Measurements from ENCODE around the gene OR8S1. TPM values are rescaled to one million over a fixed set of nuclear protein-coding genes. Genes with fewer than 3 reads are reported as not detected.
A peak's percentile ranks its signal among the peaks of the same experiment; 100 is the strongest.

Gene OR8S1
- total and polyA plus RNA-seq, 2 donors (not counting 1 experiment from before 2014, with no cell fraction given) = not detected

DNA sequence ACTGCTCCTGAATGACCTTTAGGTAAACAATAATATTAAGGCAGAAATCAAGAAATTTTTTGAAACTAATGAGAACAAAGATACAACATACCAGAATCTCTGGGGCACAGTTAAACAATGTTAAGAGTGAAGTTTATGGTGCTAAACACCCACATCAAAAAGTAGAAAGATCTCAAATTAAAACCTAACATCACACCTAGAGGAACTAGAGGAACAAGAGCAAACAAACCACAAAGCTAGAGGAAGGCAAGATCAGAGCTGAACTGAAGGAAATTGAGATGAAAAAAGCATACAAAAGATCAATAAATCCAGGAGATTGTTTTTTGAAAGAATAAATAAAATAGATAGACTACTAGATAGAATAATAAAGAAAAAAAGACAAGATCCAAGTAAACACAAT, 7.2 kb downstream of the OR8S1 start:
- Histone ChIP-seq H3K4me1 (ENCODE audit: control insufficient read depth, extremely low read depth, insufficient read depth, low read length) (no peaks in the 10 kb centered on the region), H3K4me3 (replicated peaks in 1 of 4; ENCODE audit: control extremely low read depth in 1 of 4, insufficient read depth in 1 of 4, low read depth in 3 of 4, low read length in 4 of 4) (no peak overlapping the region), H3K79me2 (ENCODE audit: control insufficient read depth, insufficient read depth, low read length) (no peaks in the 10 kb centered on the region), H3K27me3 (ENCODE audit: control insufficient read depth, insufficient read depth, low read length) (no peaks in the 10 kb centered on the region), H3K4me2 (ENCODE audit: extremely low read depth, insufficient read depth, low read length) (no peak overlapping the region), H4K20me1 (ENCODE audit: control insufficient read depth, extremely low read depth, insufficient read depth, low read length) (no peaks in the 10 kb centered on the region), H3K36me3 (ENCODE audit: control insufficient read depth, insufficient read depth, low read length) (no peaks in the 10 kb centered on the region), H3K9me3 (ENCODE audit: control insufficient read depth, insufficient read depth, low read depth, low read length) (no peaks in the 10 kb centered on the region), H3K9ac (ENCODE audit: insufficient read depth, low read length) (no peak overlapping the region), H3K27ac (ENCODE audit: insufficient read depth, low read length) (no peak overlapping the region), H2AFZ (ENCODE audit: low read length) (no peak overlapping the region)
- TF ChIP-seq, protein P1, sequence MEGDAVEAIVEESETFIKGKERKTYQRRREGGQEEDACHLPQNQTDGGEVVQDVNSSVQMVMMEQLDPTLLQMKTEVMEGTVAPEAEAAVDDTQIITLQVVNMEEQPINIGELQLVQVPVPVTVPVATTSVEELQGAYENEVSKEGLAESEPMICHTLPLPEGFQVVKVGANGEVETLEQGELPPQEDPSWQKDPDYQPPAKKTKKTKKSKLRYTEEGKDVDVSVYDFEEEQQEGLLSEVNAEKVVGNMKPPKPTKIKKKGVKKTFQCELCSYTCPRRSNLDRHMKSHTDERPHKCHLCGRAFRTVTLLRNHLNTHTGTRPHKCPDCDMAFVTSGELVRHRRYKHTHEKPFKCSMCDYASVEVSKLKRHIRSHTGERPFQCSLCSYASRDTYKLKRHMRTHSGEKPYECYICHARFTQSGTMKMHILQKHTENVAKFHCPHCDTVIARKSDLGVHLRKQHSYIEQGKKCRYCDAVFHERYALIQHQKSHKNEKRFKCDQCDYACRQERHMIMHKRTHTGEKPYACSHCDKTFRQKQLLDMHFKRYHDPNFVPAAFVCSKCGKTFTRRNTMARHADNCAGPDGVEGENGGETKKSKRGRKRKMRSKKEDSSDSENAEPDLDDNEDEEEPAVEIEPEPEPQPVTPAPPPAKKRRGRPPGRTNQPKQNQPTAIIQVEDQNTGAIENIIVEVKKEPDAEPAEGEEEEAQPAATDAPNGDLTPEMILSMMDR (conservative IDR thresholded peaks at IDR 0.05 in 1 of 2, IDR thresholded peaks at IDR 0.05 in 1 of 2; ENCODE audit: low read depth in 1 of 2, low read length in 2 of 2) = no peak
- no peak for TF ChIP-seq EZH2 (IDR thresholded peaks at IDR 0.05; ENCODE audit: low read length, missing control alignments)
- DNase-seq (ENCODE audit: low read depth in 2 of 2) = no peak

DNA sequence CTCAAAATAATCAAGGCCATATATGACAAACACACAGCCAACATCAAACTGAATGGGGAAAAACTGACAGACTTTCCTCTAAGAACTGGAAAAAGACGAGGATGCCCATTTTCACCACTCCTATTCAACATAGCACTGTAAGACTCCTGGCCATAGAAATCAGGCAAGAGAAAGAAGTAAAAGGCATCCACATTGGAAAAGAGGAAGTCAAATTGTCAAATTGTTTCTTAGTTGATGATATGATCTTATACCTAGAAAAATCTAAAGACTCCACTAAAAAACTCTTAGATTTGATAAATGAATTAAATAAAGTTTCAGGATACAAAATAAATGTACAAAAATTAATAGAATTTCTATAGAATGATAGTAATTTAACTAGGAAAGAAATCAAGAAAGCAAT, 11.2 kb downstream of the OR8S1 start:
- Histone ChIP-seq H2AFZ (ENCODE audit: low read length) (no peak overlapping the region), H3K27me3 (ENCODE audit: control insufficient read depth, insufficient read depth, low read length) (no peaks in the 10 kb centered on the region), H3K27ac (ENCODE audit: insufficient read depth, low read length) (no peak overlapping the region), H3K4me3 (replicated peaks in 1 of 4; ENCODE audit: control extremely low read depth in 1 of 4, insufficient read depth in 1 of 4, low read depth in 3 of 4, low read length in 4 of 4) (no peak overlapping the region), H3K79me2 (ENCODE audit: control insufficient read depth, insufficient read depth, low read length) (no peaks in the 10 kb centered on the region), H3K36me3 (ENCODE audit: control insufficient read depth, insufficient read depth, low read length) (no peaks in the 10 kb centered on the region), H3K4me2 (ENCODE audit: extremely low read depth, insufficient read depth, low read length) (no peak overlapping the region), H3K9me3 (ENCODE audit: control insufficient read depth, insufficient read depth, low read depth, low read length) (no peaks in the 10 kb centered on the region), H4K20me1 (ENCODE audit: control insufficient read depth, extremely low read depth, insufficient read depth, low read length) (no peaks in the 10 kb centered on the region), H3K4me1 (ENCODE audit: control insufficient read depth, extremely low read depth, insufficient read depth, low read length) (no peaks in the 10 kb centered on the region), H3K9ac (ENCODE audit: insufficient read depth, low read length) (no peak overlapping the region)
- TF ChIP-seq EZH2 (IDR thresholded peaks at IDR 0.05; ENCODE audit: low read length, missing control alignments) = no peak
- TF ChIP-seq, protein P1 (conservative IDR thresholded peaks at IDR 0.05 in 1 of 2, IDR thresholded peaks at IDR 0.05 in 1 of 2; ENCODE audit: low read depth in 1 of 2, low read length in 2 of 2) = no peak
- DNase-seq (ENCODE audit: low read depth in 2 of 2) = no peak

DNA sequence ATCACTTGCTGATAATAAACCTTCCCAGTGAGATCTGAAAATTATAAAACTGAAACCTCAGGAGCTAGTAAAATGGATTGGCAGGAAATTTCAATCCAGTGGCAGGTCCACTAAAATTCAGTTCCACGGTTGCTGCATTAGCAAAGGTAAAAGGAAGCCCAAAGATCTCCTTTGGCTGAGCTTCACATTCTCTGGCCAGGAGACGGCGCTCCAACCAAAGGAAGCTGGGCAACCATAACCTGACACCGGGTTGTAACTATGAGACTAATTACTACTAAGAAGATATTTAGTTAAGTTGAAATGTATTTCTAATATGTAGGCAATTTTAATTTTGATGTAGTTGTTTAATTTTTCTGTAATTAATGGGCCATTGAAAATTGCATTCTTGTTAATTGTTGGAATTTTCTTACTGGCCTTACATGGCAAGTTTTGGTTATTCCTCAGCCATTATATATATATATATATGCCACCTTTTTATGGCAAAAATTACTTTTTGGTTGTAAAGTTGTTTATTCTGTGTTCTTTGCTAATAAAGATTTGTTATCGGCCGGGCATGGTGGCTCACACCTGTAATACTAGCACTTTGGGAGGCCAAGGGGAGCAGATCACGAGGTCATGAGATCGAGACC, 17.0 kb downstream of the OR8S1 start:
- DNase-seq (ENCODE audit: low read depth in 2 of 2) = peak; percentile 11 to 27
- TF ChIP-seq EZH2 (IDR thresholded peaks at IDR 0.05; ENCODE audit: low read length, missing control alignments) = no peak
- TF ChIP-seq, protein P1 (conservative IDR thresholded peaks at IDR 0.05 in 1 of 2, IDR thresholded peaks at IDR 0.05 in 1 of 2; ENCODE audit: low read depth in 1 of 2, low read length in 2 of 2) = peak; percentile 68 to 74
- no peaks in the 10 kb centered on the region for H3K9me3 ChIP-seq (ENCODE audit: control insufficient read depth, insufficient read depth, low read depth, low read length)
- no peak overlapping the region for H3K27ac ChIP-seq (ENCODE audit: insufficient read depth, low read length)
- no peaks in the 10 kb centered on the region for H3K79me2 ChIP-seq (ENCODE audit: control insufficient read depth, insufficient read depth, low read length)
- H2AFZ ChIP-seq (ENCODE audit: low read length) = no peak overlapping the region
- H3K4me1 ChIP-seq (ENCODE audit: control insufficient read depth, extremely low read depth, insufficient read depth, low read length) = no peaks in the 10 kb centered on the region
- H4K20me1 ChIP-seq (ENCODE audit: control insufficient read depth, extremely low read depth, insufficient read depth, low read length) = no peaks in the 10 kb centered on the region
- no peak overlapping the region for H3K4me2 ChIP-seq (ENCODE audit: extremely low read depth, insufficient read depth, low read length)
- H3K36me3 ChIP-seq (ENCODE audit: control insufficient read depth, insufficient read depth, low read length) = no peaks in the 10 kb centered on the region
- H3K4me3 ChIP-seq (replicated peaks in 1 of 4; ENCODE audit: control extremely low read depth in 1 of 4, insufficient read depth in 1 of 4, low read depth in 3 of 4, low read length in 4 of 4) = no peak overlapping the region
- no peaks in the 10 kb centered on the region for H3K27me3 ChIP-seq (ENCODE audit: control insufficient read depth, insufficient read depth, low read length)
- no peak overlapping the region for H3K9ac ChIP-seq (ENCODE audit: insufficient read depth, low read length)
